ENCODE measurements around the gene OR7G2.

OR7G2 gene

DNA sequence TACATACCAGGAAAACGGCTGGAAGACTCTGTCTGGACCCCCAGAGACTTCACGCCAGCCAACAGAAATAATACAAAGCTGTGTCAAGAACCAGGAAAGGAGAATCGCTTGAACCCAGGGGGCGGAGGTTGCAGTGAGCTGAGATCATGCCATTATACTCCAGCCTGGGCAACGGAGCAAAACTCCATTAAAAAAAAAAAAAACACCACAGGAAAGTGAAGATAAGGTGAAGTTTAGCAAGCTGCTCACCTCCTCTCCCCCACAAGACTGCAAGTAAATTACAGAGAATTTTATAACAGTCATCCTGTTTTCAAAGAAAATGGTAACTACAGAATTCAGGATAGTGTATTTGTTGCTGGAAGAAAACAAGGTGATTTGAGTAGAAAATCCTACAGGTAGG lies 9.3 kb upstream of the OR7G2 start:
- TF ChIP-seq, protein P1, sequence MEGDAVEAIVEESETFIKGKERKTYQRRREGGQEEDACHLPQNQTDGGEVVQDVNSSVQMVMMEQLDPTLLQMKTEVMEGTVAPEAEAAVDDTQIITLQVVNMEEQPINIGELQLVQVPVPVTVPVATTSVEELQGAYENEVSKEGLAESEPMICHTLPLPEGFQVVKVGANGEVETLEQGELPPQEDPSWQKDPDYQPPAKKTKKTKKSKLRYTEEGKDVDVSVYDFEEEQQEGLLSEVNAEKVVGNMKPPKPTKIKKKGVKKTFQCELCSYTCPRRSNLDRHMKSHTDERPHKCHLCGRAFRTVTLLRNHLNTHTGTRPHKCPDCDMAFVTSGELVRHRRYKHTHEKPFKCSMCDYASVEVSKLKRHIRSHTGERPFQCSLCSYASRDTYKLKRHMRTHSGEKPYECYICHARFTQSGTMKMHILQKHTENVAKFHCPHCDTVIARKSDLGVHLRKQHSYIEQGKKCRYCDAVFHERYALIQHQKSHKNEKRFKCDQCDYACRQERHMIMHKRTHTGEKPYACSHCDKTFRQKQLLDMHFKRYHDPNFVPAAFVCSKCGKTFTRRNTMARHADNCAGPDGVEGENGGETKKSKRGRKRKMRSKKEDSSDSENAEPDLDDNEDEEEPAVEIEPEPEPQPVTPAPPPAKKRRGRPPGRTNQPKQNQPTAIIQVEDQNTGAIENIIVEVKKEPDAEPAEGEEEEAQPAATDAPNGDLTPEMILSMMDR (IDR thresholded peaks at IDR 0.05; ENCODE audit: poor library complexity, severe bottlenecking) = no peak
- H3K27ac ChIP-seq (ENCODE audit: poor library complexity, severe bottlenecking) = no peak overlapping the region
- no peak overlapping the region for H3K4me3 ChIP-seq (ENCODE audit: severe bottlenecking)
- DNase-seq (ENCODE audit: low spot score) = no peak
- H3K4me1 ChIP-seq (ENCODE audit: insufficient read depth, poor library complexity, severe bottlenecking) = no peaks in the 10 kb centered on the region
- ATAC-seq (ENCODE audit: low read depth) = no peak
- H3K36me3 ChIP-seq (ENCODE audit: low read depth) = no peaks in the 10 kb centered on the region
- H3K9me3 ChIP-seq (ENCODE audit: severe bottlenecking) = no peaks in the 10 kb centered on the region
- H3K27me3 ChIP-seq (ENCODE audit: insufficient read depth, poor library complexity, severe bottlenecking) = no peaks in the 10 kb centered on the region

- Histone ChIP-seq H3K36me3 (ENCODE audit: low read depth) (no peaks in the 10 kb centered on the region), H3K9me3 (ENCODE audit: severe bottlenecking) (no peaks in the 10 kb centered on the region), H3K27me3 (ENCODE audit: insufficient read depth, poor library complexity, severe bottlenecking) (no peaks in the 10 kb centered on the region), H3K4me1 (ENCODE audit: insufficient read depth, poor library complexity, severe bottlenecking) (no peaks in the 10 kb centered on the region), H3K4me3 (ENCODE audit: severe bottlenecking) (no peak within 1 kb of the TSS), H3K27ac (ENCODE audit: poor library complexity, severe bottlenecking) (no peak within 1 kb of the TSS)
- DNase-seq (ENCODE audit: low spot score) = no peak
- TF ChIP-seq, protein P1 (IDR thresholded peaks at IDR 0.05; ENCODE audit: poor library complexity, severe bottlenecking) = no peak
- no peak for ATAC-seq (ENCODE audit: low read depth)
Observed at GRCh38 chr19:9115307-9115813, 8.1 kb upstream of the OR7G2 start, which contains the start of gene OR7G1. Gene OR7G1 (minus strand): TSS chr19:9115763. CDS start chr19:9115763, 0 bp downstream.

- no peaks in the 10 kb centered on the region for H3K36me3 ChIP-seq (ENCODE audit: low read depth)
- ATAC-seq (ENCODE audit: low read depth) = no peak
- no peak overlapping the region for H3K4me3 ChIP-seq (ENCODE audit: severe bottlenecking)
- no peak overlapping the region for H3K27ac ChIP-seq (ENCODE audit: poor library complexity, severe bottlenecking)
- TF ChIP-seq, protein P1 (IDR thresholded peaks at IDR 0.05; ENCODE audit: poor library complexity, severe bottlenecking) = no peak
- no peak for DNase-seq (ENCODE audit: low spot score)
- H3K27me3 ChIP-seq (ENCODE audit: insufficient read depth, poor library complexity, severe bottlenecking) = no peaks in the 10 kb centered on the region
- H3K9me3 ChIP-seq (ENCODE audit: severe bottlenecking) = no peaks in the 10 kb centered on the region
- no peaks in the 10 kb centered on the region for H3K4me1 ChIP-seq (ENCODE audit: insufficient read depth, poor library complexity, severe bottlenecking)
Observed at GRCh38 chr19:9109959-9110358, 2.7 kb upstream of the OR7G2 start.

- Histone ChIP-seq H3K4me1 (ENCODE audit: insufficient read depth, poor library complexity, severe bottlenecking) (no peaks in the 10 kb centered on the region), H3K27ac (ENCODE audit: poor library complexity, severe bottlenecking) (no peak within 1 kb of the TSS), H3K4me3 (ENCODE audit: severe bottlenecking) (no peak within 1 kb of the TSS), H3K27me3 (ENCODE audit: insufficient read depth, poor library complexity, severe bottlenecking) (no peaks in the 10 kb centered on the region), H3K9me3 (ENCODE audit: severe bottlenecking) (no peaks in the 10 kb centered on the region), H3K36me3 (ENCODE audit: low read depth) (no peaks in the 10 kb centered on the region)
- TF ChIP-seq, protein P1 (IDR thresholded peaks at IDR 0.05; ENCODE audit: poor library complexity, severe bottlenecking) = no peak
- no peak for ATAC-seq (ENCODE audit: low read depth)
- DNase-seq (ENCODE audit: low spot score) = no peak
Observed at GRCh38 chr19:9086761-9087160, 20.5 kb downstream of the OR7G2 start, which contains the start of gene OR1M1. Gene OR1M1 (plus strand): TSS chr19:9087061. CDS start chr19:9093245, 6,184 bp downstream.

DNA sequence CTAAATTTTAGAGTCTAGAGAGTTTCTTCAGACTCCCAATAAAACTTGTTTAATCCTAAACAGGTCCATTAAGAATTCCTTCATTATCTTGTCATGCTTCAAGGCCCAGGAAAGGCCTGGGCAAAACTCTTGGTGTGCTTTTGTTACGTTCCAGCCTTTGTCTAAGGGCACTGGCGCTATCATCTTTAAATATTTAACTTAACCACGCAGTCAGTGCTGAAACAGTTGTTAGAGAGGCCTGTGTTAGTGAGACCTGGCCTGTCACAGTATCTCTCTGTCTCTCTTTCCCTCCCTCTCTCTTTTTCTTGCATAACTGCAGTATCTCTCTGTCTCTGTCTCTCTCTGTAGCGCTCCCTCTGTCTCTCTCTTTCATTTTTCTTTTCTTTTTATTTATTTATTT lies 28.6 kb downstream of the OR7G2 start:
- Histone ChIP-seq H3K27ac (ENCODE audit: poor library complexity, severe bottlenecking) (no peak overlapping the region), H3K9me3 (ENCODE audit: severe bottlenecking) (no peaks in the 10 kb centered on the region), H3K4me1 (ENCODE audit: insufficient read depth, poor library complexity, severe bottlenecking) (peaks cover 8% of the 10 kb centered on the region), H3K36me3 (ENCODE audit: low read depth) (no peaks in the 10 kb centered on the region), H3K4me3 (ENCODE audit: severe bottlenecking) (no peak overlapping the region), H3K27me3 (ENCODE audit: insufficient read depth, poor library complexity, severe bottlenecking) (no peaks in the 10 kb centered on the region)
- ATAC-seq (ENCODE audit: low read depth) (no peak), DNase-seq (ENCODE audit: low spot score) (no peak)
- TF ChIP-seq, protein P1 (IDR thresholded peaks at IDR 0.05; ENCODE audit: poor library complexity, severe bottlenecking) = no peak

Data from RWPE2 (cell line).